ENCODE measurements around the gene CBX4.

GRCh38 chr17:79872762-79873161 lies 33.5 kb upstream of the CBX4 start:
- TF ChIP-seq, protein P1, sequence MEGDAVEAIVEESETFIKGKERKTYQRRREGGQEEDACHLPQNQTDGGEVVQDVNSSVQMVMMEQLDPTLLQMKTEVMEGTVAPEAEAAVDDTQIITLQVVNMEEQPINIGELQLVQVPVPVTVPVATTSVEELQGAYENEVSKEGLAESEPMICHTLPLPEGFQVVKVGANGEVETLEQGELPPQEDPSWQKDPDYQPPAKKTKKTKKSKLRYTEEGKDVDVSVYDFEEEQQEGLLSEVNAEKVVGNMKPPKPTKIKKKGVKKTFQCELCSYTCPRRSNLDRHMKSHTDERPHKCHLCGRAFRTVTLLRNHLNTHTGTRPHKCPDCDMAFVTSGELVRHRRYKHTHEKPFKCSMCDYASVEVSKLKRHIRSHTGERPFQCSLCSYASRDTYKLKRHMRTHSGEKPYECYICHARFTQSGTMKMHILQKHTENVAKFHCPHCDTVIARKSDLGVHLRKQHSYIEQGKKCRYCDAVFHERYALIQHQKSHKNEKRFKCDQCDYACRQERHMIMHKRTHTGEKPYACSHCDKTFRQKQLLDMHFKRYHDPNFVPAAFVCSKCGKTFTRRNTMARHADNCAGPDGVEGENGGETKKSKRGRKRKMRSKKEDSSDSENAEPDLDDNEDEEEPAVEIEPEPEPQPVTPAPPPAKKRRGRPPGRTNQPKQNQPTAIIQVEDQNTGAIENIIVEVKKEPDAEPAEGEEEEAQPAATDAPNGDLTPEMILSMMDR (optimal IDR thresholded peaks at IDR 0.05 in 1 of 3, IDR thresholded peaks at IDR 0.05 in 1 of 3, conservative IDR thresholded peaks at IDR 0.05 in 1 of 3; ENCODE audit: extremely low read depth in 1 of 3, insufficient read depth in 2 of 3, low read length in 3 of 3) = no peak
- no peak for TF ChIP-seq EZH2 (IDR thresholded peaks at IDR 0.05; ENCODE audit: low read length)

Data from keratinocyte (primary cell).